Sigmoid colon (tissue), 4 donors: ENCODE results near the gene RPEL1.

ENCODE experiments used
- CTCF ChIP-seq, 4 experiments: fragments of 450-650 bp in 3 of 4; fragments of 200-600 bp in 1 of 4; IDR thresholded peaks; one replicate each; pipeline ENCODE4 v1.5.1; 2016 to 2019; ENCODE audit warnings: antibody characterized with exemption in 4 of 4, mild to moderate bottlenecking in 3 of 4, moderate library complexity in 2 of 4
- EP300 ChIP-seq, 4 donors: sonication (generic); formaldehyde crosslinking; IDR thresholded peaks; one replicate each; pipeline ENCODE4 v1.6.1; 2017; ENCODE audit warnings: antibody characterized with exemption in 4 of 4
- POLR2A ChIP-seq, 2 donors: fragments of 450-650 bp; IDR thresholded peaks; one replicate each; pipeline ENCODE4 v1.6.1; 2016; ENCODE audit warnings: antibody characterized with exemption in 2 of 2, mild to moderate bottlenecking in 2 of 2, moderate library complexity in 2 of 2
- POLR2AphosphoS5 ChIP-seq, 4 donors: sonication (generic); formaldehyde crosslinking; IDR thresholded peaks; one replicate each; pipeline ENCODE4 v1.6.1; 2017; ENCODE audit warnings: antibody characterized with exemption in 4 of 4

DNA sequence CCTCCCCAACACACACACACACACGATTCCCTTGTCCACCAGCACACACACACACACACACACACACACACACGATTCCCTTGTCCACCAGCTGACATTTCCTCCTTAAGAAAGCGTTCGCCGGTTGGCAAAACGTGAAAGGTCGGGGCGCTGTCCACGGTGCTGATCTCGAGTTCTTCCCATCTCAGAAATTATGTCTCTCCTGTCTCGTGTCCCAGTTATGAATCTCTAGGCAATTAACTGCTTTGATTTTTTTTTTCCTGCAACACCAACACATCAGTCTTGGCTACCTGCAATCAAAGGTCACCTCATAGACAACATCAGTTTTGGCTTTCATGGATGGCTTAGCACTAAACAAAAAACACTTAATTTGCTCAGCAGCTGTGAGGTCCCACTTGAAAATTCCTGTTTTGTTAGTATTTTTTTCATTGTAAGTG lies 33.2 kb downstream of the RPEL1 start:
- TF ChIP-seq POLR2AphosphoS5 (IDR thresholded peaks at IDR 0.05) (no peak), CTCF (IDR thresholded peaks at IDR 0.05) (no peak), POLR2A (IDR thresholded peaks at IDR 0.05) (no peak), EP300 (IDR thresholded peaks at IDR 0.05) (no peak)
